22Rv1 (cell line): ENCODE data around the gene NELL1.

ENCODE experiments used
- CTCF ChIP-seq: fragments of 450-650 bp; IDR thresholded peaks from 2 replicates; pipeline ENCODE4 v1.5.1; 2017; ENCODE audit warnings: mild to moderate bottlenecking
- ZFX ChIP-seq: fragments of 450-650 bp; IDR thresholded peaks from 2 replicates; pipeline ENCODE4 v1.6.1; 2017; ENCODE audit warnings: antibody characterized with exemption, borderline replicate concordance

- TF ChIP-seq CTCF (no peak), ZFX (no peak)
Measured at GRCh38 chr11:21612326-21612725, 942.9 kb downstream of the NELL1 start.
